HL-60 (cell line): ENCODE measurements around the gene TGIF1.
A peak's percentile ranks its signal among the peaks of the same experiment; 100 is the strongest.

Experiments
- DNase-seq, 2 experiments: peaks; one replicate each; pipeline ENCODE4 v3.0.0-alpha.2; 2010 to 2020; ENCODE audit warnings: low read depth in 1 of 2, low spot score in 1 of 2
- H3K27ac ChIP-seq: fragments of 250-450 bp; sonication (Bioruptor Pico); replicated peaks from 2 replicates; pipeline ENCODE4 v1.5.1; 2020; ENCODE audit warnings: mild to moderate bottlenecking, moderate library complexity
- H3K27me3 ChIP-seq: fragments of 250-450 bp; sonication (Bioruptor Pico); 2 replicates; pipeline ENCODE4 v1.5.1; 2021; ENCODE audit warnings: mild to moderate bottlenecking, moderate library complexity; ENCODE audit not compliant: insufficient read depth, poor library complexity, severe bottlenecking
- H3K4me3 ChIP-seq: replicated peaks from 2 replicates; pipeline ENCODE4 v1.5.1; 2011; ENCODE audit warnings: mild to moderate bottlenecking, control low read depth, low read length; ENCODE audit not compliant: insufficient read depth
- CTCF ChIP-seq: IDR thresholded peaks from one replicate; pipeline ENCODE4 v1.5.1; 2011; ENCODE audit warnings: low read length, control low read depth, inconsistent platforms; ENCODE audit not compliant: insufficient read depth
- GABPA ChIP-seq: IDR thresholded peaks from 2 replicates; pipeline ENCODE4 v1.6.1; 2012; ENCODE audit warnings: low read depth
- POLR2AphosphoS5 ChIP-seq: IDR thresholded peaks from 2 replicates; pipeline ENCODE4 v1.6.1; 2012; ENCODE audit warnings: low read depth
- REST ChIP-seq: IDR thresholded peaks from 2 replicates; pipeline ENCODE4 v1.6.1; 2012; ENCODE audit warnings: low read depth; ENCODE audit not compliant: insufficient replicate concordance
- SPI1 ChIP-seq: IDR thresholded peaks from 2 replicates; pipeline ENCODE4 v1.6.1; 2012; ENCODE audit warnings: low read depth, mild to moderate bottlenecking, borderline replicate concordance

Gene TGIF1

GRCh38 chr18:3489462-3489861 lies 39.5 kb downstream of the TGIF1 start:
- TF ChIP-seq SPI1: peak; percentile 76
- TF ChIP-seq POLR2AphosphoS5: no peak
- H3K4me3 ChIP-seq: no peak overlapping the region
- peak in 1 of 2 experiments; percentile 34 for DNase-seq
- no peak overlapping the region for H3K27ac ChIP-seq
- no peaks in the 10 kb centered on the region for H3K27me3 ChIP-seq

- H3K27me3 ChIP-seq: no peaks in the 10 kb centered on the region
- no peak overlapping the region for H3K27ac ChIP-seq
- H3K4me3 ChIP-seq: no peak overlapping the region
- no peak for DNase-seq
- TF ChIP-seq REST (no peak), SPI1 (no peak), POLR2AphosphoS5 (no peak), GABPA (no peak), CTCF (no peak)
Measured at GRCh38 chr18:3491981-3492555, 42.1 kb downstream of the TGIF1 start.

GRCh38 chr18:3492721-3493120 lies 42.7 kb downstream of the TGIF1 start:
- H3K27me3 ChIP-seq: no peaks in the 10 kb centered on the region
- no peak overlapping the region for H3K4me3 ChIP-seq
- no peak for TF ChIP-seq SPI1
- no peak for TF ChIP-seq REST
- no peak for TF ChIP-seq GABPA
- no peak for TF ChIP-seq CTCF
- no peak for TF ChIP-seq POLR2AphosphoS5
- no peak overlapping the region; the same call in 1 of the 2 replicates for H3K27ac ChIP-seq
- DNase-seq: no peak

GRCh38 chr18:3493501-3494244 lies 43.7 kb downstream of the TGIF1 start:
- H3K27me3 ChIP-seq: peaks cover 3% of the 10 kb centered on the region
- DNase-seq: peak in 1 of 2 experiments; percentile 45
- TF ChIP-seq REST: no peak
- peak; percentile 98 for TF ChIP-seq SPI1
- 0 out of 2 replicates have a peak overlapping the region, but pooled peaks have one; percentile 8 for H3K4me3 ChIP-seq
- H3K27ac ChIP-seq: peak overlapping the region; percentile 69
